Esophagus muscularis mucosa (tissue), 4 donors: ENCODE measurements around the gene TRAP1. TPM values are rescaled to one million over a fixed set of nuclear protein-coding genes. Genes with fewer than 3 reads are reported as not detected.
A peak's percentile ranks its signal among the peaks of the same experiment; 100 is the strongest.
"Not testable (repeated sequence)": the region's sequence is repeated elsewhere in the genome, so short reads cannot be mapped to it uniquely, and the experiment has no call there.

ENCODE experiments used
- DNase-seq: peaks from one replicate; pipeline ENCODE4 v3.0.0-alpha.2; 2017; ENCODE audit errors: extremely low spot score
- H3K27ac ChIP-seq, 4 donors: fragments of 200-600 bp; sonication (generic); replicated peaks in 1 of 4; 1 replicate in 3 of 4; 2 replicates in 1 of 4; pipeline ENCODE4 v1.5.1; 2016 to 2019; ENCODE audit warnings: mild to moderate bottlenecking in 1 of 4
- H3K27me3 ChIP-seq, 4 donors: fragments of 200-600 bp; sonication (generic); one replicate each; pipeline versions ENCODE4 v1.5.1 to v1.6.0; 2016 to 2019
- H3K36me3 ChIP-seq, 4 donors: fragments of 200-600 bp; sonication (generic); one replicate each; pipeline ENCODE4 v1.5.1; 2016 to 2019
- H3K4me1 ChIP-seq, 4 donors: fragments of 200-600 bp; sonication (generic); one replicate each; pipeline ENCODE4 v1.5.1; 2016 to 2019
- H3K4me3 ChIP-seq, 4 donors: fragments of 200-600 bp; sonication (generic); 1 replicate in 2 of 4; 2 replicates in 2 of 4; pipeline ENCODE4 v1.5.1; 2016 to 2019; ENCODE audit warnings: mild to moderate bottlenecking in 4 of 4, moderate library complexity in 1 of 4
- H3K9me3 ChIP-seq, 4 donors: fragments of 200-600 bp; sonication (generic); 1 replicate in 3 of 4; 2 replicates in 1 of 4; pipeline ENCODE4 v1.5.1; 2016 to 2019
- EP300 ChIP-seq: sonication (generic); formaldehyde crosslinking; IDR thresholded peaks from one replicate; pipeline ENCODE4 v1.6.1; 2017; ENCODE audit warnings: antibody characterized with exemption
- POLR2A ChIP-seq: fragments of 450-650 bp; IDR thresholded peaks from one replicate; pipeline ENCODE4 v1.6.1; 2017; ENCODE audit warnings: antibody characterized with exemption, moderate library complexity, mild to moderate bottlenecking, low read depth
- POLR2AphosphoS5 ChIP-seq, 2 donors: sonication (generic); formaldehyde crosslinking; IDR thresholded peaks; one replicate each; pipeline ENCODE4 v1.6.1; 2017; ENCODE audit warnings: antibody characterized with exemption in 2 of 2
- WGBS: methylation state at CpG from one replicate; pipeline ENCODE4 v1.1.5; 2018; 5-methylcytosine and 5-hydroxymethylcytosine counted together
- intact Hi-C: fragments of 100-400 bp; cut with DNase I; formaldehyde crosslinking; loops from one replicate; pipeline ENCODE4 v1.15.1; 2023
- total RNA-seq, 4 donors: library from RNA; depleted of rRNA; stranded (reverse); fragments of >200 nt; gene quantifications; one replicate each; pipeline versions ENCODE4 v1.1.0 to v1.2.1, GENCODE V29; 2016
- TF ChIP-seq, protein P1 (sequence below), 3 experiments: fragments of 200-600 bp in 2 of 3; fragments of 450-650 bp in 1 of 3; sonication (generic) in 2 of 3; IDR thresholded peaks; one replicate each; pipeline ENCODE4 v1.5.1; 2017 to 2019; ENCODE audit warnings: antibody characterized with exemption in 3 of 3, mild to moderate bottlenecking in 2 of 3, moderate library complexity in 1 of 3

The TRAP1 gene
- total RNA-seq, 4 donors from 2014 or later, result 43.6 to 63.7 (median 46.8) TPM

DNA sequence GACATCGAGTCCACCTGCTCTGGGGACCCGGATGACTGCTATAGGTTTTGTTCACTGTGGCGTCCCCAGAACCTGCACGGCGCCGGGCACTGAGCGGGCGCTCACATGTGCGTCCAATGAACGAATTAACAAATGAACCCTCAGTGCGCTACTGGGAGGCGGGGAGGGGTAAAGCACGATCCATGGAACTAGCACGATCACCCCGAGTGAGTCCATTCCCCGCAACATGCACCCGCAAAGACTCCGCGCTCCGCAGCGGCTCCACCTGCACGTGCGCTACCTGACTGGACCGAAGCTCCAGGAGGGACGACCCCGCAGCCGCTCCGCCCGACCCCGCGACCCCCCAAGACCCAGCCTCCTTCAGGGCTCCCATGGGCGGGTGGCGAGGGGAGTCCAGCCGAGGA lies 491 bp downstream of the TRAP1 start:
- H3K36me3 ChIP-seq, result peaks cover 0 to 20% (median 8%) of the 10 kb centered on the region in 4 donors
- WGBS, result 0% methylated on average over 7 of the region's 34 CpGs
- no peaks in the 10 kb centered on the region for H3K9me3 ChIP-seq
- no peaks in the 10 kb centered on the region for H3K27me3 ChIP-seq
- TF ChIP-seq POLR2A, result no peak
- TF ChIP-seq POLR2AphosphoS5 (IDR thresholded peaks at IDR 0.05), result no peak
- TF ChIP-seq, protein P1, sequence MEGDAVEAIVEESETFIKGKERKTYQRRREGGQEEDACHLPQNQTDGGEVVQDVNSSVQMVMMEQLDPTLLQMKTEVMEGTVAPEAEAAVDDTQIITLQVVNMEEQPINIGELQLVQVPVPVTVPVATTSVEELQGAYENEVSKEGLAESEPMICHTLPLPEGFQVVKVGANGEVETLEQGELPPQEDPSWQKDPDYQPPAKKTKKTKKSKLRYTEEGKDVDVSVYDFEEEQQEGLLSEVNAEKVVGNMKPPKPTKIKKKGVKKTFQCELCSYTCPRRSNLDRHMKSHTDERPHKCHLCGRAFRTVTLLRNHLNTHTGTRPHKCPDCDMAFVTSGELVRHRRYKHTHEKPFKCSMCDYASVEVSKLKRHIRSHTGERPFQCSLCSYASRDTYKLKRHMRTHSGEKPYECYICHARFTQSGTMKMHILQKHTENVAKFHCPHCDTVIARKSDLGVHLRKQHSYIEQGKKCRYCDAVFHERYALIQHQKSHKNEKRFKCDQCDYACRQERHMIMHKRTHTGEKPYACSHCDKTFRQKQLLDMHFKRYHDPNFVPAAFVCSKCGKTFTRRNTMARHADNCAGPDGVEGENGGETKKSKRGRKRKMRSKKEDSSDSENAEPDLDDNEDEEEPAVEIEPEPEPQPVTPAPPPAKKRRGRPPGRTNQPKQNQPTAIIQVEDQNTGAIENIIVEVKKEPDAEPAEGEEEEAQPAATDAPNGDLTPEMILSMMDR (IDR thresholded peaks at IDR 0.05), result no peak
- TF ChIP-seq EP300, result no peak
- H3K27ac ChIP-seq, result peak overlapping the region; percentile 87 to 95 (median 90)
- intact Hi-C loops, result no loop called here
- no peak for DNase-seq
- H3K4me3 ChIP-seq, result peak overlapping the region; percentile 88 to 99 (median 98)
- H3K4me1 ChIP-seq, result peaks cover 13 to 27% (median 23%) of the 10 kb centered on the region in 4 donors

DNA sequence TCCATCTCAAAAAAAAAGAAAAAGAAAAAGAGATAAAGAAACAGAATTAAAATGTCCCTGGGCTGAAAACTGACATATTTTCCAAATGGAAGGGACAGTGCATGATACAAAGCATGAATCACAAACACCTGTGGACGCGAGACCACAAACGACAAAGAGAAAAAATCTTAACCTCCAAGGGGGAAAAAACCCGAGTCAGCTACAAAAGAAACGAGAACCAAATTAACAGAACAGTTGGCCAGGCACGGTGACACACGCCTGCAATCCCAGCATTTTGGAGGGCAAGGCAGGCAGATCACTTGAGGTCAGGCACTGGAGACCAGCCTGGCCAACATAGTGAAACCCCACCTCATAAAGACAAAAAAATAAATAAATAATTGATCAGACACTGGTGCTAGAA lies 1.9 kb downstream of the TRAP1 start:
- Histone ChIP-seq H3K27me3 (no peaks in the 10 kb centered on the region), H3K27ac (no peak overlapping the region), H3K4me1 (peaks cover 13 to 27% (median 23%) of the 10 kb centered on the region in 4 donors), H3K36me3 (peaks cover 0 to 20% (median 8%) of the 10 kb centered on the region in 4 donors), H3K4me3 (no peak overlapping the region), H3K9me3 (no peaks in the 10 kb centered on the region)
- intact Hi-C loops, result no loop called here
- no peak for TF ChIP-seq POLR2AphosphoS5 (IDR thresholded peaks at IDR 0.05)
- no peak for TF ChIP-seq EP300
- no peak for TF ChIP-seq POLR2A
- TF ChIP-seq, protein P1 (IDR thresholded peaks at IDR 0.05), result no peak
- no peak for DNase-seq
- WGBS, result 89% methylated on average over 7 of the region's 7 CpGs

DNA sequence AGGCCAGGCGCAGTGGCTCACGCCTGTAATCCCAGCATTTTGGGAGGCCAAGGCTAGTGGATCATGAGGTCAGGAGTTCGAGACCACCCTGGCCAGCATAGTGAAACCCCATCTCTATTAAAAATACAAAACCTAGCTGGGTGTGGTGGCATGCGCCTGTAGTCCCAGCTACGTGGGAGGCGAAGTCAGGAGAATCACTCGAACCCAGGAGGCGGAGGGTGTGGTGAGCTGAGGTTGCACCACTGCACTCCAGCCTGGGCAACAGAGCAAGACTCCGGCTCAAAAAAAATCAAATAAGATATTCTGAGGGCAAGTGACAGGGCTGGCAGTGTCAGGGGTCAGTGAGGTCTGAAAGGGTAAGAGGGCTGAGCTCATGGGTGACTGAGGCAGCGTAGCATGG lies 2.9 kb downstream of the TRAP1 start:
- WGBS, result 96% methylated on average over 10 of the region's 10 CpGs
- H3K9me3 ChIP-seq, DNase-seq, H3K27ac ChIP-seq, H3K27me3 ChIP-seq, H3K4me3 ChIP-seq, intact Hi-C loops: not testable (repeated sequence)
- peaks cover 0 to 24% (median 8%) of the 10 kb centered on the region in 4 donors for H3K36me3 ChIP-seq
- H3K4me1 ChIP-seq, result peaks cover 13 to 27% (median 23%) of the 10 kb centered on the region in 4 donors

DNA sequence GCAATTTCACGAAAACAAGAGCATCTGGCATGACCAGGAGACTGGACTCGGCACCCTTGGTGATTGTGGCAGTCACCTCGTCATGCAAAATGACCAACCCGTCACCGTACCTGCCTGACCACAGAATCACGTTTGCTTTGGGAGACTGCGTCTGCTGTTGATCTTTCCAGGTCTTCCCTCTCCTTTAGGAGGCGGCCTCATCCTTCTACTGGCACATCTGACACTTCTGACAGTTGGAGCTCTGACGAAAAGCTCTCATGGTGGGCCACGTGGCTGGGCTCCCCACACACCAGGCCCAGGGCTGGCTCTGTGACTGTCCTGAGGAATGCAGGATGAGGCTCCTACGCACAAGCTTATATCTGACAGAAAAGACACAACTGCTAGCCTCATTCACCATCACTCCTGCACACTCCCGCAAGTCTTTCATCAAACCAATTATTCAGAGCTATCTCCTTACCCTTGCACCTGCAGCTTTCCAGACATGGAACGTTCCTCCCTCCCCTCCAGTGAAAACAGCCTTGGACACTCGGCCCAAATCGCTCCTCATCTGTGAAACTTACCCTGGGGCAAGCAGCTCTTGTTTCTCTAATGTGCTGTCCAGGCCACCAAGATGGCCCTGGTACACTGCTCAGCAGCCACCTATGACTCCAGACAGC lies 3.6 kb downstream of the TRAP1 start:
- no peak for TF ChIP-seq EP300
- TF ChIP-seq, protein P1 (IDR thresholded peaks at IDR 0.05), result no peak
- no peak for TF ChIP-seq POLR2AphosphoS5 (IDR thresholded peaks at IDR 0.05)
- TF ChIP-seq POLR2A, result no peak
- Histone ChIP-seq H3K27ac (no peak overlapping the region), H3K27me3 (no peaks in the 10 kb centered on the region), H3K9me3 (no peaks in the 10 kb centered on the region), H3K4me1 (peaks cover 13 to 27% (median 23%) of the 10 kb centered on the region in 4 donors), H3K4me3 (no peak overlapping the region), H3K36me3 (peaks cover 0 to 24% (median 8%) of the 10 kb centered on the region in 4 donors)
- 89% methylated on average over 15 of the region's 15 CpGs for WGBS
- intact Hi-C loops, result no loop called here
- no peak for DNase-seq

DNA sequence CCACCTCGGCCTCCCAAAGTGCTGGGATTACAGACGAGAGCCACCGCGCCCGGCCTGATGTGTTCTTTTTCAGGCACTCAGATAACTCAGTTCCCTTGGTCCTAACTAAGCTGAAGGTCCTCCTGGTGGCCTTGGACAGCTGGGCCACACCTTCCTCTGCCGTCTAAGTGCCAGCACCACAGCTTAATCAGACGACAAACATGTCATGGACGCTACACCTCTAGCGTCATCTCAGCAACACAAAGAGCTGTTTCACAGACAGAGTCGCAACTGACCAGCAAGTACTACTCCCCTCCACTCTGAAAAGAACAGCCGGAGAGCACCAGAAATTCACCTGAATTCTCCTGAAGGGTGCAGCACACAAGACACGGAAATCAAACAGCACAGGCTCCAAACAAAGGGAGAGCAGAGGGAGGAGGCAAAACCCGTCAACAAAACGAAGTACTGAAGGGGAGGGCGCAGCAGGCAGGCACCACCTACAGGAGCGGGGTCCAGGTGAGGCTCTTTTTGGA lies 4.4 kb downstream of the TRAP1 start:
- peaks cover 8 to 22% (median 17%) of the 10 kb centered on the region in 4 donors for H3K4me1 ChIP-seq
- no peaks in the 10 kb centered on the region for H3K9me3 ChIP-seq
- H3K27me3 ChIP-seq, result no peaks in the 10 kb centered on the region
- H3K27ac ChIP-seq, result no peak overlapping the region
- H3K4me3 ChIP-seq, result no peak overlapping the region
- H3K36me3 ChIP-seq, result peaks cover 0 to 24% (median 8%) of the 10 kb centered on the region in 4 donors
- WGBS, result 80% methylated on average over 11 of the region's 16 CpGs
- TF ChIP-seq, protein P1 (IDR thresholded peaks at IDR 0.05), result no peak
- TF ChIP-seq EP300, result no peak
- no peak for TF ChIP-seq POLR2A
- TF ChIP-seq POLR2AphosphoS5 (IDR thresholded peaks at IDR 0.05), result no peak
- no peak for DNase-seq
- intact Hi-C loops, result no loop called here
